ENCODE data around the gene MTHFR. TPM values are rescaled to one million over a fixed set of nuclear protein-coding genes. Genes with fewer than 3 reads are reported as not detected.

Gene MTHFR
- total RNA-seq, 1 donor from 2014 or later, result 13.0 TPM

GRCh38 chr1:11757047-11757446, 48.7 kb downstream of the MTHFR start:
- TF ChIP-seq EZH2 (IDR thresholded peaks at IDR 0.05; ENCODE audit: insufficient read depth, low read length), result no peak
- TF ChIP-seq, protein P1, sequence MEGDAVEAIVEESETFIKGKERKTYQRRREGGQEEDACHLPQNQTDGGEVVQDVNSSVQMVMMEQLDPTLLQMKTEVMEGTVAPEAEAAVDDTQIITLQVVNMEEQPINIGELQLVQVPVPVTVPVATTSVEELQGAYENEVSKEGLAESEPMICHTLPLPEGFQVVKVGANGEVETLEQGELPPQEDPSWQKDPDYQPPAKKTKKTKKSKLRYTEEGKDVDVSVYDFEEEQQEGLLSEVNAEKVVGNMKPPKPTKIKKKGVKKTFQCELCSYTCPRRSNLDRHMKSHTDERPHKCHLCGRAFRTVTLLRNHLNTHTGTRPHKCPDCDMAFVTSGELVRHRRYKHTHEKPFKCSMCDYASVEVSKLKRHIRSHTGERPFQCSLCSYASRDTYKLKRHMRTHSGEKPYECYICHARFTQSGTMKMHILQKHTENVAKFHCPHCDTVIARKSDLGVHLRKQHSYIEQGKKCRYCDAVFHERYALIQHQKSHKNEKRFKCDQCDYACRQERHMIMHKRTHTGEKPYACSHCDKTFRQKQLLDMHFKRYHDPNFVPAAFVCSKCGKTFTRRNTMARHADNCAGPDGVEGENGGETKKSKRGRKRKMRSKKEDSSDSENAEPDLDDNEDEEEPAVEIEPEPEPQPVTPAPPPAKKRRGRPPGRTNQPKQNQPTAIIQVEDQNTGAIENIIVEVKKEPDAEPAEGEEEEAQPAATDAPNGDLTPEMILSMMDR (IDR thresholded peaks at IDR 0.05; ENCODE audit: insufficient read depth, low read depth, low read length), result no peak
- H3K4me1 Mint-ChIP-seq (ENCODE audit: low read depth, unreplicated experiment), result peaks cover 17% of the 10 kb centered on the region
- no peak for FAIRE-seq
- DNase-seq (ENCODE audit: low read depth), result no peak
- H3K4me3 Mint-ChIP-seq (ENCODE audit: unreplicated experiment), result no peak overlapping the region
- Histone ChIP-seq H2AFZ (ENCODE audit: low read depth, low read length) (no peak overlapping the region), H3K9ac (ENCODE audit: low read length) (no peak overlapping the region), H3K36me3 (ENCODE audit: insufficient read depth, low read length) (no peaks in the 10 kb centered on the region), H3K9me3 (ENCODE audit: insufficient read depth, low read depth, low read length) (no peaks in the 10 kb centered on the region), H3K4me3 (ENCODE audit: insufficient read depth, low read depth, low read length) (no peak overlapping the region), H3K27me3 (ENCODE audit: insufficient read depth, low read length) (peaks cover 6% of the 10 kb centered on the region), H3K27ac (ENCODE audit: low read depth, low read length) (no peak overlapping the region), H3K4me1 (ENCODE audit: insufficient read depth, low read length) (no peaks in the 10 kb centered on the region), H3K79me2 (ENCODE audit: insufficient read depth, low read length) (no peaks in the 10 kb centered on the region), H3K4me2 (ENCODE audit: low read length) (no peak overlapping the region), H4K20me1 (ENCODE audit: insufficient read depth, low read length) (no peaks in the 10 kb centered on the region)
- no peak overlapping the region for H3K27ac Mint-ChIP-seq (ENCODE audit: unreplicated experiment)
- H3K27me3 Mint-ChIP-seq (ENCODE audit: low read depth, unreplicated experiment), result peaks cover 16% of the 10 kb centered on the region
- peaks cover under 1% of the 10 kb centered on the region for H3K36me3 Mint-ChIP-seq (ENCODE audit: low read depth, unreplicated experiment)
- H3K9me3 Mint-ChIP-seq (ENCODE audit: unreplicated experiment), result peaks cover 10% of the 10 kb centered on the region

- TF ChIP-seq, protein P1 (IDR thresholded peaks at IDR 0.05; ENCODE audit: insufficient read depth, low read depth, low read length), result no peak
- no peak for TF ChIP-seq EZH2 (IDR thresholded peaks at IDR 0.05; ENCODE audit: insufficient read depth, low read length)
- no peaks in the 10 kb centered on the region for H3K9me3 ChIP-seq (ENCODE audit: insufficient read depth, low read depth, low read length)
- Mint-ChIP-seq H3K27ac (ENCODE audit: unreplicated experiment) (peak overlapping the region; percentile 4), H3K36me3 (ENCODE audit: low read depth, unreplicated experiment) (peaks cover 3% of the 10 kb centered on the region), H3K4me3 (ENCODE audit: unreplicated experiment) (no peak overlapping the region), H3K4me1 (ENCODE audit: low read depth, unreplicated experiment) (peaks cover 19% of the 10 kb centered on the region), H3K9me3 (ENCODE audit: unreplicated experiment) (peaks cover 10% of the 10 kb centered on the region), H3K27me3 (ENCODE audit: low read depth, unreplicated experiment) (peaks cover 3% of the 10 kb centered on the region)
- no peak overlapping the region for H3K9ac ChIP-seq (ENCODE audit: low read length)
- no peak overlapping the region for H3K27ac ChIP-seq (ENCODE audit: low read depth, low read length)
- no peaks in the 10 kb centered on the region for H3K4me1 ChIP-seq (ENCODE audit: insufficient read depth, low read length)
- FAIRE-seq, result no peak
- H4K20me1 ChIP-seq (ENCODE audit: insufficient read depth, low read length), result no peaks in the 10 kb centered on the region
- H3K4me2 ChIP-seq (ENCODE audit: low read length), result no peak overlapping the region
- H2AFZ ChIP-seq (ENCODE audit: low read depth, low read length), result no peak overlapping the region
- no peaks in the 10 kb centered on the region for H3K27me3 ChIP-seq (ENCODE audit: insufficient read depth, low read length)
- no peaks in the 10 kb centered on the region for H3K36me3 ChIP-seq (ENCODE audit: insufficient read depth, low read length)
- H3K79me2 ChIP-seq (ENCODE audit: insufficient read depth, low read length), result no peaks in the 10 kb centered on the region
- peak; percentile 39 for DNase-seq (ENCODE audit: low read depth)
- H3K4me3 ChIP-seq (ENCODE audit: insufficient read depth, low read depth, low read length), result no peak overlapping the region
These were observed 52.1 kb downstream of the MTHFR start for GRCh38 chr1:11753555-11754208.

DNA sequence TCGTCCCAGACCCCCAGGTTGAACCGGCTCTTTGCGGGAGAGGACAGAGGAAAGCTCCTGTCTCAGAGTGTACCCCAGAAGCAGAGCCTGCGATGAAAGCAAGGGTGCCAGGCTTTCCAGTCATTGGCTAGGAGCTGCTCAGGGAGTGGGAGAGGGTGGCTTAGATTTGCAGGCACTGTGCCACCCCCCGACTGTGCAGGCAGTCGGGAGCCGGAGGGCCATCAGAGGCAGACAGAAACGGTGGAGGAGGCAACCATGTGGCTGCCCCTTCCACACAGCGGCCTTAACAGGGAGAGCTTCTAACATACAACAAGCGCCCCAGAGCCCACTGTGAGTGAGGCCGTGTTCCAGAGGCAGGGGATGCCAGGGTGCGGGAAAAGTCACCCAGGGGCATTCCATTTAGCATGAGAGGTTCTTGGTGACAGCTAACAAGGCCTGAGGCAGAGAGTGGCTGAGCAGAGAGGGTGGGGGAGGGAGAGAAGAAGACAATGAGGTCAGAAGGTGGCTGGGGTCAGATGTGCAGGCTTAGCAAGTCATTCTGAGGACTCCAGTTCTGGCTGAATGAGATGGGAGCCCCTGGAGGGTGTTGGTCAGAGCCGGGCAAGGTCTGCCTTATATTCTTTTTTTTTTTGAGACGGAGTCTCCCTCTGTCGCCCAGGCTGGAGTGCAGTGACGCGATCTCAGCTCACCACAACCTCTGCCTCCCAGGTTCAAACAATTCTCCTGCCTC, 53.2 kb downstream of the MTHFR start:
- H3K36me3 Mint-ChIP-seq (ENCODE audit: low read depth, unreplicated experiment), result peaks cover 3% of the 10 kb centered on the region
- H4K20me1 ChIP-seq (ENCODE audit: insufficient read depth, low read length), result no peaks in the 10 kb centered on the region
- no peak overlapping the region for H3K27ac Mint-ChIP-seq (ENCODE audit: unreplicated experiment)
- no peak for TF ChIP-seq EZH2 (IDR thresholded peaks at IDR 0.05; ENCODE audit: insufficient read depth, low read length)
- TF ChIP-seq, protein P1 (IDR thresholded peaks at IDR 0.05; ENCODE audit: insufficient read depth, low read depth, low read length), result no peak
- H3K4me3 ChIP-seq (ENCODE audit: insufficient read depth, low read depth, low read length), result no peak overlapping the region
- H3K9me3 ChIP-seq (ENCODE audit: insufficient read depth, low read depth, low read length), result no peaks in the 10 kb centered on the region
- H3K4me1 Mint-ChIP-seq (ENCODE audit: low read depth, unreplicated experiment), result peaks cover 19% of the 10 kb centered on the region
- DNase-seq (ENCODE audit: low read depth) (no peak), FAIRE-seq (no peak)
- H3K4me2 ChIP-seq (ENCODE audit: low read length), result no peak overlapping the region
- peaks cover 10% of the 10 kb centered on the region for H3K9me3 Mint-ChIP-seq (ENCODE audit: unreplicated experiment)
- H3K27ac ChIP-seq (ENCODE audit: low read depth, low read length), result no peak overlapping the region
- H3K79me2 ChIP-seq (ENCODE audit: insufficient read depth, low read length), result no peaks in the 10 kb centered on the region
- no peak overlapping the region for H3K4me3 Mint-ChIP-seq (ENCODE audit: unreplicated experiment)
- H3K9ac ChIP-seq (ENCODE audit: low read length), result no peak overlapping the region
- H3K36me3 ChIP-seq (ENCODE audit: insufficient read depth, low read length), result no peaks in the 10 kb centered on the region
- H3K27me3 ChIP-seq (ENCODE audit: insufficient read depth, low read length), result no peaks in the 10 kb centered on the region
- H2AFZ ChIP-seq (ENCODE audit: low read depth, low read length), result no peak overlapping the region
- H3K4me1 ChIP-seq (ENCODE audit: insufficient read depth, low read length), result no peaks in the 10 kb centered on the region
- H3K27me3 Mint-ChIP-seq (ENCODE audit: low read depth, unreplicated experiment), result peaks cover 3% of the 10 kb centered on the region

Measured in astrocyte (in vitro differentiated cells and primary cell).